Astrocyte (in vitro differentiated cells and primary cell): ENCODE results near the gene UBAC1. TPM values are rescaled to one million over a fixed set of nuclear protein-coding genes. Genes with fewer than 3 reads are reported as not detected.

Experiments used
- DNase-seq: peaks from one replicate; pipeline ENCODE4 v3.0.0-alpha.2; 2010; ENCODE audit warnings: low read depth
- FAIRE-seq: peaks from 2 replicates; lab custom pipeline; 2011; peaks lifted over from hg19 to GRCh38; lab: Jason Lieb, UNC
- H2AFZ ChIP-seq: 2 replicates; pipeline ENCODE4 v1.6.0; 2012; ENCODE audit warnings: low read depth, low read length, inconsistent platforms
- H3K27ac ChIP-seq: 2 replicates; pipeline ENCODE4 v1.5.1; 2011; ENCODE audit warnings: low read depth, low read length, inconsistent platforms
- H3K27me3 ChIP-seq: 2 replicates; pipeline ENCODE4 v1.6.0; 2011; ENCODE audit warnings: low read length, inconsistent platforms; ENCODE audit not compliant: insufficient read depth
- H3K36me3 ChIP-seq: 2 replicates; pipeline ENCODE4 v1.5.1; 2011; ENCODE audit warnings: low read length, inconsistent platforms; ENCODE audit not compliant: insufficient read depth
- H3K4me1 ChIP-seq: 2 replicates; pipeline ENCODE4 v1.5.1; 2011; ENCODE audit warnings: low read length, inconsistent platforms; ENCODE audit not compliant: insufficient read depth
- H3K4me2 ChIP-seq: 2 replicates; pipeline ENCODE4 v1.6.0; 2012; ENCODE audit warnings: low read length, inconsistent platforms
- H3K4me3 ChIP-seq: 2 replicates; pipeline ENCODE4 v1.5.1; 2011; ENCODE audit warnings: low read depth, mild to moderate bottlenecking, low read length, inconsistent platforms; ENCODE audit not compliant: insufficient read depth
- H3K79me2 ChIP-seq: 2 replicates; pipeline ENCODE4 v1.6.0; 2012; ENCODE audit warnings: mild to moderate bottlenecking, low read length, inconsistent platforms; ENCODE audit not compliant: insufficient read depth
- H3K9ac ChIP-seq: 2 replicates; pipeline ENCODE4 v1.6.0; 2012; ENCODE audit warnings: mild to moderate bottlenecking, low read length, inconsistent platforms
- H3K9me3 ChIP-seq: 2 replicates; pipeline ENCODE4 v1.5.1; 2012; ENCODE audit warnings: low read depth, mild to moderate bottlenecking, low read length, inconsistent platforms; ENCODE audit not compliant: insufficient read depth
- H4K20me1 ChIP-seq: 2 replicates; pipeline ENCODE4 v1.6.0; 2012; ENCODE audit warnings: low read length, inconsistent platforms; ENCODE audit not compliant: insufficient read depth
- H3K27ac Mint-ChIP-seq: one replicate; pipeline ENCODE4 v1.8.0; 2021; ENCODE audit warnings: mild to moderate bottlenecking, mixed read lengths; ENCODE audit not compliant: unreplicated experiment
- H3K27me3 Mint-ChIP-seq: one replicate; pipeline ENCODE4 v1.8.0; 2021; ENCODE audit warnings: low read depth, mixed read lengths; ENCODE audit not compliant: unreplicated experiment
- H3K36me3 Mint-ChIP-seq: one replicate; pipeline ENCODE4 v1.8.0; 2021; ENCODE audit warnings: low read depth, mixed read lengths; ENCODE audit not compliant: unreplicated experiment
- H3K4me1 Mint-ChIP-seq: one replicate; pipeline ENCODE4 v1.8.0; 2021; ENCODE audit warnings: low read depth, mixed read lengths; ENCODE audit not compliant: unreplicated experiment
- H3K4me3 Mint-ChIP-seq: one replicate; pipeline ENCODE4 v1.8.0; 2021; ENCODE audit warnings: mild to moderate bottlenecking, moderate library complexity, mixed read lengths; ENCODE audit not compliant: unreplicated experiment
- H3K9me3 Mint-ChIP-seq: one replicate; pipeline ENCODE4 v1.8.0; 2021; ENCODE audit warnings: mild to moderate bottlenecking, mixed read lengths; ENCODE audit not compliant: unreplicated experiment
- CTCF ChIP-seq: IDR thresholded peaks from 2 replicates; pipeline ENCODE4 v1.5.1; 2011; ENCODE audit warnings: low read depth, mild to moderate bottlenecking, inconsistent platforms, low read length, moderate library complexity; ENCODE audit not compliant: insufficient read depth
- EZH2 ChIP-seq: IDR thresholded peaks from 2 replicates; pipeline ENCODE4 v1.6.1; 2012; ENCODE audit warnings: mild to moderate bottlenecking, low read length, inconsistent platforms; ENCODE audit not compliant: insufficient read depth
- total RNA-seq: library from RNA; stranded (reverse); gene quantifications from 2 replicates; pipeline ENCODE4 v1.2.1, GENCODE V29; 2021

Gene UBAC1
- total RNA-seq, 1 donor from 2014 or later: 31.8 TPM

- no peak overlapping the region for H3K4me3 Mint-ChIP-seq
- Histone ChIP-seq H2AFZ (no peak overlapping the region), H3K4me3 (no peak overlapping the region), H3K27ac (no peak overlapping the region), H3K9ac (no peak overlapping the region), H3K4me1 (peaks cover 9% of the 10 kb centered on the region), H3K79me2 (no peaks in the 10 kb centered on the region), H3K36me3 (no peaks in the 10 kb centered on the region), H3K4me2 (no peak overlapping the region), H4K20me1 (peaks cover 42% of the 10 kb centered on the region), H3K27me3 (no peaks in the 10 kb centered on the region), H3K9me3 (no peaks in the 10 kb centered on the region)
- FAIRE-seq (no peak), DNase-seq (no peak)
- peaks cover 2% of the 10 kb centered on the region for H3K9me3 Mint-ChIP-seq
- peaks cover 14% of the 10 kb centered on the region for H3K4me1 Mint-ChIP-seq
- peaks cover 5% of the 10 kb centered on the region for H3K36me3 Mint-ChIP-seq
- no peak for TF ChIP-seq EZH2
- no peaks in the 10 kb centered on the region for H3K27me3 Mint-ChIP-seq
- H3K27ac Mint-ChIP-seq: no peak overlapping the region
These were observed 42.4 kb upstream of the UBAC1 start for GRCh38 chr9:136003411-136004218.

DNA sequence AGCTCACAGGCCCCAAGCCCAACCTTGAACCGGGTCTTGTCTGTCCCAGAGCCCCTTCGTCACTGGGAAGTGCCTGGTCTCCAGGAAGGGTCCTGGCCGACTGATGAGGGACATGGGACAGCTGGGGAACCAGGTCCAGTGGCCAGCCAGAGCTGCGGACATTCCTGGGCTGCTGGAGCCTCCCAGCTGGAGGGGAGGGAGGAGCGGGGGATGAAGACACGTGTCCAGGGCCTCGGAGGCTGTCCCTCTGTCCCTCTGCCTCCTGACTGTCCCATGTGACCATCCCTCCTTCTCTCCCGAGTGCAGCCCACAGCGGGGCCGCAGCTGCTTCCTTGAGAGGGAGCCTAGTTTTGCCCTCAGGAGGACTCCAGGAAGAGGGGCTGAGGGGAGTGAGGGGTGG, 41.7 kb upstream of the UBAC1 start:
- peaks cover 35% of the 10 kb centered on the region for H4K20me1 ChIP-seq
- FAIRE-seq: no peak
- no peak overlapping the region for H3K27ac ChIP-seq
- Mint-ChIP-seq H3K4me1 (peaks cover 8% of the 10 kb centered on the region), H3K36me3 (peaks cover under 1% of the 10 kb centered on the region), H3K9me3 (peaks cover 2% of the 10 kb centered on the region), H3K27me3 (no peaks in the 10 kb centered on the region), H3K4me3 (no peak overlapping the region), H3K27ac (no peak overlapping the region)
- H3K36me3 ChIP-seq: no peaks in the 10 kb centered on the region
- no peak overlapping the region for H3K9ac ChIP-seq
- H3K27me3 ChIP-seq: no peaks in the 10 kb centered on the region
- H3K9me3 ChIP-seq: no peaks in the 10 kb centered on the region
- no peak overlapping the region for H3K4me2 ChIP-seq
- DNase-seq: no peak
- H3K4me1 ChIP-seq: peaks cover 1% of the 10 kb centered on the region
- TF ChIP-seq CTCF (no peak), EZH2 (no peak)
- no peak overlapping the region for H3K4me3 ChIP-seq
- no peaks in the 10 kb centered on the region for H3K79me2 ChIP-seq
- no peak overlapping the region for H2AFZ ChIP-seq

DNA sequence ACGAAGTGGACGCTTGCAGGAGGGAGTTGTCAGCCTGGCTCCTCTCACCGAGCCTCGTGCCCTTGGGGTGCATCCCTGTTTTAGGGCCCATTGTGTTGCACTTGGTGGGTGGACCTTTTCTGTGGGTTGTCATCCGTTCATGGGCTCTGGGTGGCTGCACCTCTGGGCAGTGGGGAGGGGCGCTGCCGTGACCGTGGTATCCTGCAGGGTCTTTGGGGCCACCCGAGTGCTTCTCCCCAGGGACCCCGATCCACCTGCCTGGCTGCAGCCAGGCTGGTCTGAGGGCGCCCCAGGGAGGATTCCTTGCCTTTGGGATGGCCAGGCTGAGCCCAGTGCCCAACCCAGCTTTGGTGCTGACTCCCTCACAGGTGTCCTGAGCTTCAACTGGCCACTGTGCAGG, 41.0 kb upstream of the UBAC1 start:
- H3K27me3 ChIP-seq: no peaks in the 10 kb centered on the region
- Mint-ChIP-seq H3K4me3 (no peak overlapping the region), H3K9me3 (peaks cover 2% of the 10 kb centered on the region), H3K27me3 (no peaks in the 10 kb centered on the region), H3K27ac (no peak overlapping the region), H3K4me1 (peaks cover under 1% of the 10 kb centered on the region), H3K36me3 (no peaks in the 10 kb centered on the region)
- DNase-seq (no peak), FAIRE-seq (no peak)
- no peaks in the 10 kb centered on the region for H3K36me3 ChIP-seq
- no peak for TF ChIP-seq CTCF
- no peak for TF ChIP-seq EZH2
- H2AFZ ChIP-seq: no peak overlapping the region
- no peaks in the 10 kb centered on the region for H3K9me3 ChIP-seq
- no peak overlapping the region for H3K27ac ChIP-seq
- H3K4me1 ChIP-seq: no peaks in the 10 kb centered on the region
- no peak overlapping the region for H3K9ac ChIP-seq
- no peak overlapping the region for H3K4me2 ChIP-seq
- H3K79me2 ChIP-seq: no peaks in the 10 kb centered on the region
- no peak overlapping the region for H3K4me3 ChIP-seq
- peaks cover 28% of the 10 kb centered on the region for H4K20me1 ChIP-seq
